ENCODE results near the gene MACROD2. TPM values are rescaled to one million over a fixed set of nuclear protein-coding genes. Genes with fewer than 3 reads are reported as not detected.

Gene MACROD2
- total and polyA plus RNA-seq, 2 of the 4 experiments (the other 2 are of a cell fraction), result not detected

GRCh38 chr20:15774926-15775325 lies 1779.6 kb downstream of the MACROD2 start:
- Histone ChIP-seq H3K23ac (ENCODE audit: low read depth, low read length) (no peak overlapping the region), H2AFZ (replicated peaks; ENCODE audit: low read length, poor library complexity) (no peak overlapping the region), H3K9me3 (ENCODE audit: control insufficient read depth, insufficient read depth, low read length) (no peaks in the 10 kb centered on the region; the same call in 1 of the 2 replicates), H2BK15ac (ENCODE audit: low read depth, low read length) (no peak overlapping the region), H3K79me1 (ENCODE audit: low read depth in 1 of 2, low read length in 2 of 2) (no peaks in the 10 kb centered on the region), H3K9me1 (ENCODE audit: insufficient read depth, low read length) (no peaks in the 10 kb centered on the region), H3K56ac (ENCODE audit: extremely low read depth, insufficient read depth, low read length) (no peak overlapping the region), H3K4me1 (ENCODE audit: control insufficient read depth, insufficient read depth, low read length) (no peaks in the 10 kb centered on the region), H2BK5ac (ENCODE audit: low read depth, low read length, poor library complexity, severe bottlenecking) (no peak overlapping the region), H3K18ac (ENCODE audit: low read depth, low read length) (no peak overlapping the region), H3K4me2 (ENCODE audit: low read depth, low read length) (no peak overlapping the region), H3K27ac (ENCODE audit: insufficient read depth, low read length) (no peak overlapping the region), H2BK120ac (ENCODE audit: low read depth, low read length) (no peak overlapping the region), H2AK9ac (replicated peaks; ENCODE audit: low read depth, low read length, poor library complexity) (no peak overlapping the region), H2AK5ac (ENCODE audit: low read depth, low read length) (no peak overlapping the region), H3K27me3 (ENCODE audit: control insufficient read depth, insufficient read depth, low read length) (no peaks in the 10 kb centered on the region), H3K4me3 (ENCODE audit: insufficient read depth, low read depth, low read length) (no peak overlapping the region), H2BK20ac (ENCODE audit: low read depth, low read length) (no peak overlapping the region), H3K14ac (replicated peaks; ENCODE audit: low read depth, low read length) (no peak overlapping the region), H3K9ac (ENCODE audit: low read depth, low read length) (no peak overlapping the region), H4K20me1 (ENCODE audit: insufficient read depth, low read length) (no peaks in the 10 kb centered on the region), H4K5ac (ENCODE audit: low read depth, low read length) (no peak overlapping the region), H4K8ac (ENCODE audit: low read depth in 2 of 2, low read length in 2 of 2) (no peak overlapping the region), H3K4ac (ENCODE audit: low read depth, low read length) (no peak overlapping the region), H3K36me3 (ENCODE audit: control insufficient read depth, insufficient read depth, low read length) (no peaks in the 10 kb centered on the region), H4K91ac (ENCODE audit: insufficient read depth, low read depth, low read length) (no peak overlapping the region)
- no peak for TF ChIP-seq CEBPB (IDR thresholded peaks at IDR 0.05; ENCODE audit: low read depth, low read length)
- no peak for TF ChIP-seq RFX5 (IDR thresholded peaks at IDR 0.05; ENCODE audit: low read depth, low read length)
- TF ChIP-seq SMC3 (IDR thresholded peaks at IDR 0.05; ENCODE audit: low read depth, low read length), result no peak
- TF ChIP-seq MAZ (IDR thresholded peaks at IDR 0.05; ENCODE audit: borderline replicate concordance, low read depth, low read length), result no peak
- TF ChIP-seq USF2 (IDR thresholded peaks at IDR 0.05; ENCODE audit: low read depth, low read length), result no peak
- intact Hi-C loops (cut with micrococcal nuclease), result no loop called here
- BruUV-seq (replicated peaks), result no TSS peak
- POLR2A ChIA-PET (ENCODE audit: unreplicated experiment), result no interaction called here
- WGBS, 2 experiments (ENCODE audit: extremely low coverage in 2 of 2, insufficient read length in 1 of 2), result no CpG with 5 or more reads among the region's 4 CpGs
- dilution Hi-C loops (cut with HindIII; ENCODE audit: low sequenced_read_pairs, unreplicated experiment), result no loop called here
- in situ Hi-C loops (cut with MboI; ENCODE audit: low sequenced_read_pairs), result no loop called here
- CTCF ChIA-PET, result no interaction called here
- no peak for DNase-seq
- no peak for ATAC-seq (ENCODE audit: low read depth)

Measured in IMR-90 (cell line).